ENCODE data around the gene ESR1. TPM values are rescaled to one million over a fixed set of nuclear protein-coding genes. Genes with fewer than 3 reads are reported as not detected.
"Not testable (repeated sequence)": the region's sequence is repeated elsewhere in the genome, so short reads cannot be mapped to it uniquely, and the experiment has no call there.

ESR1 gene
- total RNA-seq, 1 donor from 2014 or later: 0.05 TPM

GRCh38 chr6:151974061-151974617 is 166.7 kb downstream of the ESR1 start:
- H3K36me3 Mint-ChIP-seq (ENCODE audit: low read depth, unreplicated experiment): no peaks in the 10 kb centered on the region
- H3K27me3 Mint-ChIP-seq (ENCODE audit: low read depth, unreplicated experiment): peaks cover 26% of the 10 kb centered on the region
- Histone ChIP-seq H3K9ac (ENCODE audit: low read length) (no peak overlapping the region), H3K79me2 (ENCODE audit: insufficient read depth, low read length) (no peaks in the 10 kb centered on the region), H3K4me3 (ENCODE audit: insufficient read depth, low read depth, low read length) (no peak overlapping the region), H3K27me3 (ENCODE audit: insufficient read depth, low read length) (peaks cover 2% of the 10 kb centered on the region), H3K27ac (ENCODE audit: low read depth, low read length) (no peak overlapping the region), H3K4me1 (ENCODE audit: insufficient read depth, low read length) (no peaks in the 10 kb centered on the region), H3K36me3 (ENCODE audit: insufficient read depth, low read length) (no peaks in the 10 kb centered on the region), H3K4me2 (ENCODE audit: low read length) (no peak overlapping the region), H3K9me3 (ENCODE audit: insufficient read depth, low read depth, low read length) (no peaks in the 10 kb centered on the region), H4K20me1 (ENCODE audit: insufficient read depth, low read length) (no peaks in the 10 kb centered on the region), H2AFZ (ENCODE audit: low read depth, low read length) (no peak overlapping the region)
- H3K4me3 Mint-ChIP-seq (ENCODE audit: unreplicated experiment): no peak overlapping the region
- TF ChIP-seq CTCF (IDR thresholded peaks at IDR 0.05; ENCODE audit: insufficient read depth, low read depth, low read length): no peak
- TF ChIP-seq EZH2 (IDR thresholded peaks at IDR 0.05; ENCODE audit: insufficient read depth, low read length): no peak
- no peak for FAIRE-seq
- no peaks in the 10 kb centered on the region for H3K4me1 Mint-ChIP-seq (ENCODE audit: low read depth, unreplicated experiment)
- H3K27ac Mint-ChIP-seq (ENCODE audit: unreplicated experiment): no peak overlapping the region
- DNase-seq (ENCODE audit: low read depth): no peak
- H3K9me3 Mint-ChIP-seq (ENCODE audit: unreplicated experiment): peaks cover 2% of the 10 kb centered on the region

- Mint-ChIP-seq H3K4me1 (ENCODE audit: low read depth, unreplicated experiment) (no peaks in the 10 kb centered on the region), H3K4me3 (ENCODE audit: unreplicated experiment) (no peak overlapping the region), H3K9me3 (ENCODE audit: unreplicated experiment) (no peaks in the 10 kb centered on the region), H3K27me3 (ENCODE audit: low read depth, unreplicated experiment) (peaks cover 11% of the 10 kb centered on the region), H3K36me3 (ENCODE audit: low read depth, unreplicated experiment) (no peaks in the 10 kb centered on the region), H3K27ac (ENCODE audit: unreplicated experiment) (no peak overlapping the region)
- Histone ChIP-seq H3K9me3 (ENCODE audit: insufficient read depth, low read depth, low read length) (no peaks in the 10 kb centered on the region), H3K4me3 (ENCODE audit: insufficient read depth, low read depth, low read length) (no peak overlapping the region), H3K4me1 (ENCODE audit: insufficient read depth, low read length) (no peaks in the 10 kb centered on the region), H2AFZ (ENCODE audit: low read depth, low read length) (no peak overlapping the region), H4K20me1 (ENCODE audit: insufficient read depth, low read length) (no peaks in the 10 kb centered on the region), H3K79me2 (ENCODE audit: insufficient read depth, low read length) (no peaks in the 10 kb centered on the region), H3K9ac (ENCODE audit: low read length) (no peak overlapping the region), H3K27me3 (ENCODE audit: insufficient read depth, low read length) (no peaks in the 10 kb centered on the region), H3K27ac (ENCODE audit: low read depth, low read length) (no peak overlapping the region), H3K36me3 (ENCODE audit: insufficient read depth, low read length) (no peaks in the 10 kb centered on the region), H3K4me2 (ENCODE audit: low read length) (no peak overlapping the region)
- TF ChIP-seq EZH2 (IDR thresholded peaks at IDR 0.05; ENCODE audit: insufficient read depth, low read length) (no peak), CTCF (IDR thresholded peaks at IDR 0.05; ENCODE audit: insufficient read depth, low read depth, low read length) (no peak)
- DNase-seq (ENCODE audit: low read depth) (no peak), FAIRE-seq (no peak)
Measured at GRCh38 chr6:151975795-151976194, 168.3 kb downstream of the ESR1 start.

GRCh38 chr6:151988199-151988598 is 180.7 kb downstream of the ESR1 start:
- not testable (repeated sequence) for H3K27ac ChIP-seq (ENCODE audit: low read depth, low read length); FAIRE-seq; H3K27me3 ChIP-seq (ENCODE audit: insufficient read depth, low read length); H3K9ac ChIP-seq (ENCODE audit: low read length); H3K36me3 ChIP-seq (ENCODE audit: insufficient read depth, low read length); H3K4me1 ChIP-seq (ENCODE audit: insufficient read depth, low read length); H3K36me3 Mint-ChIP-seq (ENCODE audit: low read depth, unreplicated experiment); H3K4me2 ChIP-seq (ENCODE audit: low read length); H3K9me3 ChIP-seq (ENCODE audit: insufficient read depth, low read depth, low read length); H3K9me3 Mint-ChIP-seq (ENCODE audit: unreplicated experiment); H3K27ac Mint-ChIP-seq (ENCODE audit: unreplicated experiment); H2AFZ ChIP-seq (ENCODE audit: low read depth, low read length); DNase-seq (ENCODE audit: low read depth); H3K4me1 Mint-ChIP-seq (ENCODE audit: low read depth, unreplicated experiment); H3K4me3 Mint-ChIP-seq (ENCODE audit: unreplicated experiment); H4K20me1 ChIP-seq (ENCODE audit: insufficient read depth, low read length); H3K79me2 ChIP-seq (ENCODE audit: insufficient read depth, low read length); H3K4me3 ChIP-seq (ENCODE audit: insufficient read depth, low read depth, low read length)
- peaks cover 19% of the 10 kb centered on the region for H3K27me3 Mint-ChIP-seq (ENCODE audit: low read depth, unreplicated experiment)
